ENCODE results near the gene TMEM108. TPM values are rescaled to one million over a fixed set of nuclear protein-coding genes. Genes with fewer than 3 reads are reported as not detected.

Gene TMEM108
- total RNA-seq, 1 donor = not detected

DNA sequence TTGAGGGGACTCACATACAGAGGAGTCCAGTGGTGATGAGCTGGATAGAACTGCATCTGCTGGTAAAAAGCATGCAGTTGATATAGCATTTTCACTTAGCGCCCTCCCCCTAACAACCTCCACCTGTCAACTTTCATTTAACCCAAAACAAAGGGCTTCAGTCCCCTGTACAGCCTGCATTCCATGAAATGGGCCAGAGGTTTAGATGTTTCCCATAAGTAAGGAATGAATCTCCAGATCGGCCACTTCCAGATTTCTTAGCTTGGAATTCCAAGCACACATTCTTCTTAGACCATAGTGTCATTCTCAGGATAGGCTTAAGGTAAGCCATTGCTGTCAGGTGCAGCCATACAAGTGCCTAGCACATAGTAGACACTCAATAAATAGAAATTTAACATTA, 328.7 kb downstream of the TMEM108 start:
- DNase-seq (ENCODE audit: low read depth) = no peak
- TF ChIP-seq, protein P1, sequence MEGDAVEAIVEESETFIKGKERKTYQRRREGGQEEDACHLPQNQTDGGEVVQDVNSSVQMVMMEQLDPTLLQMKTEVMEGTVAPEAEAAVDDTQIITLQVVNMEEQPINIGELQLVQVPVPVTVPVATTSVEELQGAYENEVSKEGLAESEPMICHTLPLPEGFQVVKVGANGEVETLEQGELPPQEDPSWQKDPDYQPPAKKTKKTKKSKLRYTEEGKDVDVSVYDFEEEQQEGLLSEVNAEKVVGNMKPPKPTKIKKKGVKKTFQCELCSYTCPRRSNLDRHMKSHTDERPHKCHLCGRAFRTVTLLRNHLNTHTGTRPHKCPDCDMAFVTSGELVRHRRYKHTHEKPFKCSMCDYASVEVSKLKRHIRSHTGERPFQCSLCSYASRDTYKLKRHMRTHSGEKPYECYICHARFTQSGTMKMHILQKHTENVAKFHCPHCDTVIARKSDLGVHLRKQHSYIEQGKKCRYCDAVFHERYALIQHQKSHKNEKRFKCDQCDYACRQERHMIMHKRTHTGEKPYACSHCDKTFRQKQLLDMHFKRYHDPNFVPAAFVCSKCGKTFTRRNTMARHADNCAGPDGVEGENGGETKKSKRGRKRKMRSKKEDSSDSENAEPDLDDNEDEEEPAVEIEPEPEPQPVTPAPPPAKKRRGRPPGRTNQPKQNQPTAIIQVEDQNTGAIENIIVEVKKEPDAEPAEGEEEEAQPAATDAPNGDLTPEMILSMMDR (IDR thresholded peaks at IDR 0.05; ENCODE audit: insufficient read depth, low read length) = no peak
- no peak overlapping the region for H3K4me3 ChIP-seq (ENCODE audit: low read depth, low read length)

DNA sequence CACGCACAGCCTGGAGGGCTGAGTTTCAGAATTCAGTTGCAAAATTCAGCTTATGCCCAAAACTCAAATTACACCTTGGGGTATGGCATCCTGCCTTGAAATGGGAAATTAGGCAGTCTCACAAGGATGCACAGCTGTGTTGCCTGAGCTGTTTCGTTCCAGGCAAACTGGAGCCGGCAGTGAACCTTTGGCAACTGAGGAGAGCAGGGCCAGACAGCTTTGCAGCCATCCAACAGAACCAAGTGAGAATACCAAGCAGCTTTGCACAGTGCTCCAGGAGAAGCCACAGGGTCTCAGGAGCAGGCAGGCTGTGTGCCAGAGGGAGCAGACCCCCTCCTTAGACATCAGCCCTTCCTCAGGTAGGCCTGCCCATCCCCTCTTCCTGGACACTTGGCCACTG, 329.2 kb downstream of the TMEM108 start:
- TF ChIP-seq, protein P1 (IDR thresholded peaks at IDR 0.05; ENCODE audit: insufficient read depth, low read length) = no peak
- DNase-seq (ENCODE audit: low read depth) = no peak
- H3K4me3 ChIP-seq (ENCODE audit: low read depth, low read length) = no peak overlapping the region

DNA sequence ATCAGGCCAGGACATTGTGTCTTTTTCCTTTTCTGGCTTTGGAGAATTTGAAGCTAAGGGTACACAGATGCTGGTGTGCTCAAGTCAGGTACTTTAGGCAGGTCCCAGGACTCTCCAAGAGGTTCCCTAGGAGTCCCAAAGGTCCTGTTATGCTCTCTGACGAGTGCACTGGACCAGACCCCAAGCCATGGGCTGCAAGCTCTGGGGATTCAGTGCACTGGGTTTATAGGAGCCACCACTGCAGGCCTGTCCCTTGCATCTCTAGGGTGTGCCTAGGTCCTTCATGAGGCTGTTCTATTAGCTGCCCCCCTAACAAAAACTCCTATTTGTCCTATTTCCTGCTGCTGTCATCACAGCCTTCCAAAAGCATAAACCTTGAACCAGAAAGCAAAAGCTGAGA, 329.8 kb downstream of the TMEM108 start:
- TF ChIP-seq, protein P1 (IDR thresholded peaks at IDR 0.05; ENCODE audit: insufficient read depth, low read length) = no peak
- H3K4me3 ChIP-seq (ENCODE audit: low read depth, low read length) = no peak overlapping the region
- DNase-seq (ENCODE audit: low read depth) = no peak

DNA sequence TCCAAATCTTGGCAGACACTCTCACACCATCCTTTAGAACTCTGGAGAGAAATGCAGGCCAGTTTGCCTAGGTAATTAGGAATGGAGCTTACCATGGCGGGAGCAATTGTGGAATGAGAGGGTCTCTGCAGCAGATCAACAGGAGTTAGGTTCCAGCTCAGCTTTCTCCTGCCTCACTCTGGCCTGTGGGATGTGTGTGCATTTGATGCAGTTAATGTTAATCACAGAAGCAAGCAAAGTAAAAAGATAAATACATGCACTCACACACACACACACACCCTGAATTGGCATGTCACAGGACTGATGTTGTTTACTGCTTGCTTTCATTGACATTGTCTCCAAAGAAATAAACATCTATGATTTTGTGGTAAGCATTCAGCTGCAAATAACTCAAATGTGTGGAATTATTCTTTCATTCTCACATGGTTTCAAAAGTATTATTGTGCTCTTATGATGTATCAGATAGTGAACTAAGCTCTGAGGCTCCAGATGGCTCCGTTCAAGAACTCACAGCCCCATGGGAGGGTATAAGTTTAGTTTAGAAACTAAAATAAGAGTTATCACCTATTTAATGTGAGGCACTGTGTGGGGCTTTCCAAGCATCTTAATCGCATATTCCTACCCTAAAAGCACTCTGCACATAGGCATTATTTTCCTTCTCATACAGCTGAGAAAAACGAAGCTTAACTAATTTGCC, 330.3 kb downstream of the TMEM108 start:
- H3K4me3 ChIP-seq (ENCODE audit: low read depth, low read length) = no peak overlapping the region
- no peak for DNase-seq (ENCODE audit: low read depth)
- TF ChIP-seq, protein P1 (IDR thresholded peaks at IDR 0.05; ENCODE audit: insufficient read depth, low read length) = no peak

DNA sequence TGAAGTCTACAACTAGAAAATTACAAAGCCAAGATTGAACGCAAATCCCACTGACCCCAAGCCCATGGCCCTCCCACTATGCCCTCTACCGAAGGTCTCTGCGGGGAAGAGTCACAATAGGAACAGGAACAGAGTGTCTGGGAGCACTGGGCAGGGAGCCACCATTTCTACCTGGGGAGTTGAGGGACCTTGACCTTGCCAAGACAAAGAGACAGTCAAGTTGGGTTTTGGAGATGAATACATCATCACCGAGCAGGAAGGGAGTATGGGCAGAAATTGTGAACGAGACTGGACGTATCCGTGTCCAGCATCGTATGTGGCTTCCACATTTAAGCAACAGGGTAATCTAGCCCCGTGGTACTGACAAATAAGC, 330.9 kb downstream of the TMEM108 start:
- H3K4me3 ChIP-seq (ENCODE audit: low read depth, low read length) = no peak overlapping the region
- TF ChIP-seq, protein P1 (IDR thresholded peaks at IDR 0.05; ENCODE audit: insufficient read depth, low read length) = no peak
- no peak for DNase-seq (ENCODE audit: low read depth)

DNA sequence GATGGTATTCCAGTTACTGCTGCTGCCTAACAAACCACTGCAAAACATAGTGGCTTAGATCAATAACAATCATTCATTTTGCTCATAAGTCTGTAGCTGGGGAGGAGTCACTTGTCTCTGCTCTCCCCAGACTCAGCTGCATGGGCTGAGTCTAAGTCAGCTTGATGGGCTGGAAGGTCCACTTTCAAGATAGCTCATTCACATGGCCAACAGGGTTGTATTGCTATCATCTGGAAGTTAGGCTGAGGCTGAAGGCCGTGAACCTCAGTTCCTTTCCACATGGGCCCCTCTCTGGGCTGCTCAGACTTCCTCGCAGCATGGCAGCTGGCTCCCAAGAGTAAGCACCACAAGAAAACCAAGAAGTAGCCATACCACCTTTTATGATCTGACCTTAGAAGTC, 333.0 kb downstream of the TMEM108 start:
- TF ChIP-seq, protein P1 (IDR thresholded peaks at IDR 0.05; ENCODE audit: insufficient read depth, low read length) = no peak
- DNase-seq (ENCODE audit: low read depth) = no peak

DNA sequence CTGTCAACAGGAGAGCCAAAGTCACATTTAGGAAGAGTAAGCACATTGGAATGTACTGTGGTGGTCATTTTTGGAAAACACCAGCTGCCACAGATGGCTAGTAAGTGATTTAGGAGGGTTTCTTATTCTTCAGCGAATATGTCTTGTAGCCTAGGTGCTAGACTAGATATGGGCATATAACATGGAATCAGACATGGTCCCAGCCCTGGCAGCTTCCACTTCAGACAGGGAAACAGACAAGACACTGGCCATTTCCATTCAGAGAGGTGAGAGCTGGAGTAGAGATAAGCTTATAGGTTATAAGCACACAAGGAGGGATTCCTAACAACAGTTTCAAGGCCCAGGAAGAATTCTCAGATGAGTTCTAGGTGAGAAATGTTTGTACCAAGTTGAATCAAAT, 333.5 kb downstream of the TMEM108 start:
- TF ChIP-seq, protein P1 (IDR thresholded peaks at IDR 0.05; ENCODE audit: insufficient read depth, low read length) = no peak
- DNase-seq (ENCODE audit: low read depth) = no peak
- H3K4me3 ChIP-seq (ENCODE audit: low read depth, low read length) = no peak overlapping the region

More for the DNA sequence above, 333.0 kb downstream of the TMEM108 start:
- no peak overlapping the region for H3K4me3 ChIP-seq (ENCODE audit: low read depth, low read length)

Measured in fibroblast of the aortic adventitia (primary cell).